Tibial nerve (tissue), 4 donors: ENCODE results near the gene SPATA20. TPM values are rescaled to one million over a fixed set of nuclear protein-coding genes. Genes with fewer than 3 reads are reported as not detected.

Experiments used
- DNase-seq, 2 donors: peaks; one replicate each; pipeline ENCODE4 v3.0.0-alpha.2; 2019; ENCODE audit warnings: low spot score in 2 of 2
- H3K27ac ChIP-seq, 4 donors: fragments of 200-600 bp; sonication (generic) in 3 of 4; one replicate each; pipeline ENCODE4 v1.5.1; 2017 to 2019; ENCODE audit warnings: mild to moderate bottlenecking in 1 of 4
- H3K27me3 ChIP-seq, 2 donors: fragments of 200-600 bp; sonication (generic) in 1 of 2; one replicate each; pipeline versions ENCODE4 v1.5.1 to v1.6.0; 2017 to 2019
- H3K36me3 ChIP-seq, 3 donors: fragments of 200-600 bp; sonication (generic); one replicate each; pipeline ENCODE4 v1.5.1; 2018 to 2019
- H3K4me1 ChIP-seq, 4 donors: fragments of 200-600 bp; sonication (generic) in 3 of 4; one replicate each; pipeline ENCODE4 v1.5.1; 2017 to 2019
- H3K4me3 ChIP-seq, 4 donors: fragments of 200-600 bp; sonication (generic) in 3 of 4; one replicate each; pipeline ENCODE4 v1.5.1; 2017 to 2019; ENCODE audit warnings: mild to moderate bottlenecking in 1 of 4, moderate library complexity in 1 of 4
- H3K9me3 ChIP-seq, 4 donors: fragments of 200-600 bp; sonication (generic) in 3 of 4; one replicate each; pipeline ENCODE4 v1.5.1; 2017 to 2019
- CTCF ChIP-seq, 5 experiments: fragments of 200-600 bp in 3 of 5; fragments of 450-650 bp in 2 of 5; sonication (generic) in 3 of 5; IDR thresholded peaks; one replicate each; pipeline ENCODE4 v1.5.1; 2016 to 2019; ENCODE audit warnings: antibody characterized with exemption in 5 of 5, mild to moderate bottlenecking in 3 of 5, moderate library complexity in 2 of 5
- EP300 ChIP-seq, 2 donors: sonication (generic); formaldehyde crosslinking; IDR thresholded peaks; one replicate each; pipeline ENCODE4 v1.6.1; 2017; ENCODE audit warnings: antibody characterized with exemption in 2 of 2, mild to moderate bottlenecking in 1 of 2
- POLR2A ChIP-seq, 2 donors: fragments of 450-650 bp; IDR thresholded peaks; one replicate each; pipeline ENCODE4 v1.6.1; 2017; ENCODE audit warnings: antibody characterized with exemption in 2 of 2, mild to moderate bottlenecking in 2 of 2, moderate library complexity in 2 of 2
- WGBS, 2 donors: methylation state at CpG; one replicate each; pipeline ENCODE4 v1.1.5; 2018; 5-methylcytosine and 5-hydroxymethylcytosine counted together
- total RNA-seq, 4 donors: library from RNA; depleted of rRNA; stranded (reverse); fragments of >200 nt; gene quantifications; one replicate each; pipeline ENCODE4 v1.1.0, GENCODE V29; 2016

Gene SPATA20
- total RNA-seq, 4 donors from 2014 or later, result 80.8 to 151 (median 89.6) TPM

- peaks cover 0 to 35% of the 10 kb centered on the region in 2 donors for H3K27me3 ChIP-seq
- no peaks in the 10 kb centered on the region for H3K9me3 ChIP-seq
- no peak overlapping the region for H3K27ac ChIP-seq
- no peaks in the 10 kb centered on the region for H3K36me3 ChIP-seq
- H3K4me1 ChIP-seq, result peaks cover 0 to 49% (median 19%) of the 10 kb centered on the region in 4 donors
- 68 to 76% methylated on average over 7 of the region's 7 CpGs for WGBS, 2 donors
- no peak for TF ChIP-seq POLR2A (IDR thresholded peaks at IDR 0.05)
- no peak for TF ChIP-seq CTCF (IDR thresholded peaks at IDR 0.05)
- no peak for TF ChIP-seq EP300 (IDR thresholded peaks at IDR 0.05)
- no peak for DNase-seq
- no peak overlapping the region for H3K4me3 ChIP-seq
These were observed 11.6 kb upstream of the SPATA20 start for GRCh38 chr17:50535407-50535806.

GRCh38 chr17:50536683-50537646, 10.0 kb upstream of the SPATA20 start:
- DNase-seq, result no peak
- Histone ChIP-seq H3K4me3 (no peak overlapping the region), H3K9me3 (no peaks in the 10 kb centered on the region), H3K27me3 (peaks cover 0 to 19% of the 10 kb centered on the region in 2 donors), H3K4me1 (peaks cover 0 to 60% (median 28%) of the 10 kb centered on the region in 4 donors), H3K36me3 (no peaks in the 10 kb centered on the region), H3K27ac (no peak overlapping the region)
- TF ChIP-seq POLR2A (IDR thresholded peaks at IDR 0.05) (no peak), EP300 (IDR thresholded peaks at IDR 0.05) (no peak), CTCF (IDR thresholded peaks at IDR 0.05) (no peak)
- WGBS, 2 donors, result 93 to 95% methylated on average over 42 to 45 of the region's 45 CpGs

GRCh38 chr17:50537721-50538548, 9.0 kb upstream of the SPATA20 start:
- H3K27ac ChIP-seq, result no peak overlapping the region
- peaks cover 0 to 58% (median 26%) of the 10 kb centered on the region in 4 donors for H3K4me1 ChIP-seq
- 84 to 90% methylated on average over 19 to 20 of the region's 20 CpGs for WGBS, 2 donors
- H3K9me3 ChIP-seq, result no peaks in the 10 kb centered on the region
- H3K4me3 ChIP-seq, result no peak overlapping the region
- no peak for DNase-seq
- H3K36me3 ChIP-seq, result no peaks in the 10 kb centered on the region
- TF ChIP-seq CTCF (IDR thresholded peaks at IDR 0.05) (no peak), EP300 (IDR thresholded peaks at IDR 0.05) (no peak), POLR2A (IDR thresholded peaks at IDR 0.05) (no peak)
- H3K27me3 ChIP-seq, result peaks cover 0 to 10% of the 10 kb centered on the region in 2 donors

- H3K4me3 ChIP-seq, result no peak overlapping the region
- TF ChIP-seq CTCF (IDR thresholded peaks at IDR 0.05) (no peak), POLR2A (IDR thresholded peaks at IDR 0.05) (no peak)
- peaks cover 0 to 1% of the 10 kb centered on the region in 2 donors for H3K27me3 ChIP-seq
- no peaks in the 10 kb centered on the region for H3K9me3 ChIP-seq
- peak overlapping the region in 1 of 4 donors; percentile 15 for H3K27ac ChIP-seq
- no peak for DNase-seq
- H3K4me1 ChIP-seq, result peaks cover 0 to 52% (median 18%) of the 10 kb centered on the region in 4 donors
- H3K36me3 ChIP-seq, result no peaks in the 10 kb centered on the region
- 54 to 60% methylated on average over 18 to 20 of the region's 20 CpGs for WGBS, 2 donors
These were observed 8.2 kb upstream of the SPATA20 start for GRCh38 chr17:50538549-50539410.
